Activated CD4-positive, alpha-beta T cell treated with anti-CD3 and anti-CD28 coated beads, Interleukin-2, amount 50 U/mL, for 24 hours (primary cell): Measurements from ENCODE around the gene ZNF358.

Experiments
- DNase-seq, 2 donors: peaks; one replicate each; pipeline ENCODE4 v3.0.0-alpha.2; 2020; ENCODE audit warnings: low read depth in 1 of 2, low spot score in 1 of 2

Gene ZNF358

DNA sequence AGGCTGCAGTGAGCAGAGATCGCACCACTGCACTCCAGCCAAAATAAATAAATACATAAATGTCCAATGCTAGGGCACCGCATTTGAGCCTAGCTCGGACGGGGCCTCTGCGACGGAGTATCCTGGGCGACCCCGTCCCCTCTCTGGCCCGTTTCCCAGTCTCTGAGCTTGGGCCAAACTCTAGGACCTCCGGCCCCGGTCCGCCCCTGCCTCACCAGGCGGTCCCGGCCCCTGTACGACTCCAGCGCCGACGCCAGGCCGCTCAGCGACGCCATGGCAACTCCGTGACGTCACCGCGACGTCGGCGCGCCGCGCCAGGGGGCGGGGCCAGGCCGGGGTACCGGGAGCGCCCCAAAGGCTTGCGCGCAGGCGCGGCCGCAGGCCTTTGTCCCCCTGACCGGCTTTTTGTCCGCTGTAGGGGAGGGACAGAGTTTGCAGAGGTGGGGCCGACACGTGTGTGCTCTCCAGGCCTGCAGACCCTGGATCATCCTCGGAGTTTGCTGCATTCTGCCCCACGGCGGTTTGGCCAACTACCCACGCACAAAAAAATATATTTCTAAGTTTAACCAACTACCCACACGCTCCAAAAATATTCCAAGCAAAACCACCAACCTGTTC is 27.1 kb upstream of the ZNF358 start, which contains the start of gene PEX11G:
TSS of gene PEX11G (minus strand) at position 300 of the 618 bp plus-strand sequence. CDS start at position 275, 25 bp downstream.
- DNase-seq: peak; percentile 87

- DNase-seq: no peak
Observed at GRCh38 chr19:7489609-7490044, 26.3 kb upstream of the ZNF358 start.

- DNase-seq: no peak
Observed at GRCh38 chr19:7492142-7492541, 23.8 kb upstream of the ZNF358 start.

GRCh38 chr19:7492558-7492957 is 23.3 kb upstream of the ZNF358 start:
- no peak for DNase-seq

- no peak for DNase-seq
Observed at GRCh38 chr19:7494416-7495098, 21.3 kb upstream of the ZNF358 start.

DNA sequence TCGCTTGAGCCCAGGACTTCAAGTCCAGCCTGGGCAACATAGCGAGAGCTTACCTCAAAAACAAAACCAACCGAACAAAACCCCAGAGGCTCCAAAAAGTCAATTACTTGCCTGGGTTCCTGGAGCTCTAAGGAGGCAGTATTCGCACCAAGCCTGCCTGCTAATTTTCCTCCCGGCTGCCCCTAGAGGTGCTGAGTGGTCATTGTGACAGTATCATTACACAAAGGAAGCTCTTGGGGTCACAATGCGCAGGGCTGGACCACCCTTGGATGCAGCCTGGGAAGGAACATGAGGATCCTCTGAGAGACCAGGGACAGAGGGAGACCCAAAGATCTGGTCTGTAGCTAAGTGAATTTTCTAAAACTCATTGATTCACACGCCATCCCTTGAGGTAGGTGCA is 18.6 kb upstream of the ZNF358 start:
- DNase-seq: no peak

- DNase-seq: peak in 1 of 2 donors; percentile 34
Observed at GRCh38 chr19:7500811-7501450, 15.0 kb upstream of the ZNF358 start.

GRCh38 chr19:7502552-7502951 is 13.4 kb upstream of the ZNF358 start:
- DNase-seq: no peak

- no peak for DNase-seq
Observed at GRCh38 chr19:7504684-7505083, 11.2 kb upstream of the ZNF358 start.

DNA sequence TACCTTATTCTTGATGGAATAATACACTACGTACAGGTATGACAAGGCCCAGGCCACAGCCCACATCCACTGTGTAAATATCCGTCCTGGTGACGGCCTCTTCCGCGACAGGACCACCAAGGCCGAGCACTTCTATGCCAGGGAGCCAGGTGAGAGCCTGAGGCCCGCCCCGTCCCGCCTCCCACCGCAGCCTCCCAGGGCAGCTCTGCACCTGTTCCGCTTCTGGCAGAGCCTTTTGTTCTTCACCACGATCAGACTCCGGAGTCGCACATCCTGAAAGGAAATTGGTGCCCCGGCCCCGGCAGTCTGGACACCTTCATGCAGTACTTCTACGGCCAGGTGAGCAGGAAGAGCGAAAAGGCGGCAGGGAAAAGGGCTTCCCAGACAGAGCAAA is 10.6 kb upstream of the ZNF358 start:
- no peak for DNase-seq

DNA sequence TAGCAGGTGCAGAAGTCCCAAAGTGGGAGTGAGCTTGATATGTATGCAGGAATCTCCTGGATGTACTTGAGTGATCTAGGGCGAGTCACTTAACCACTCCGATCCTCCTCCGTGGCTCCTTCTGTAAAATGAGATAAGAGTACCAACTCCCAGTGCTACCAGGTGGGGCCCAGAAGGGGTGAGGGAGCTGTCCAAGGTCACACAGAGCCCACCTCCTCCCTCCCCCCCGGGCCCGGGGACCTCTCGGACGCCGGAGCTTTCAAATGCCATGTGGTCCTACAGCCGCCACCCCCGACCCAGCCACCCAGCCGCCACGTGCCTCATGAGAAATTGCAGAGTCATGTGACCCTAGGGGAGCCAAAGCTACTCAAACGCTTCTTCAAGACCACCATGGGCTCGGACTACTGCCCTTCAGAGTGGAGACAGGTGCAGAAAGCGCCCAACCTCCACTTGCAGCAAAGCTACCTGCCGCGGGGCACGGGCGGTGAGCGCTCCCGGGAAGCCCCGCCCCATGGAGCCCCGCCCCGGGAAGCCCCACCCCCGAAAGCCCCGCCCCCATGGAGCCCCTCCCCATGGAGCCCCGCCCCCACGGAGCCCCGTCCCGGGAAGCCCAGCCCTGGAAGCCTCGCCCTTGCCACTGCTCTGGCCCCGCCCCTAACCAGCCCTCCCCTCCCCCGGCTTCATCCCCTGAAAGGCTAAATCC is 10.1 kb upstream of the ZNF358 start:
- DNase-seq: no peak

DNA sequence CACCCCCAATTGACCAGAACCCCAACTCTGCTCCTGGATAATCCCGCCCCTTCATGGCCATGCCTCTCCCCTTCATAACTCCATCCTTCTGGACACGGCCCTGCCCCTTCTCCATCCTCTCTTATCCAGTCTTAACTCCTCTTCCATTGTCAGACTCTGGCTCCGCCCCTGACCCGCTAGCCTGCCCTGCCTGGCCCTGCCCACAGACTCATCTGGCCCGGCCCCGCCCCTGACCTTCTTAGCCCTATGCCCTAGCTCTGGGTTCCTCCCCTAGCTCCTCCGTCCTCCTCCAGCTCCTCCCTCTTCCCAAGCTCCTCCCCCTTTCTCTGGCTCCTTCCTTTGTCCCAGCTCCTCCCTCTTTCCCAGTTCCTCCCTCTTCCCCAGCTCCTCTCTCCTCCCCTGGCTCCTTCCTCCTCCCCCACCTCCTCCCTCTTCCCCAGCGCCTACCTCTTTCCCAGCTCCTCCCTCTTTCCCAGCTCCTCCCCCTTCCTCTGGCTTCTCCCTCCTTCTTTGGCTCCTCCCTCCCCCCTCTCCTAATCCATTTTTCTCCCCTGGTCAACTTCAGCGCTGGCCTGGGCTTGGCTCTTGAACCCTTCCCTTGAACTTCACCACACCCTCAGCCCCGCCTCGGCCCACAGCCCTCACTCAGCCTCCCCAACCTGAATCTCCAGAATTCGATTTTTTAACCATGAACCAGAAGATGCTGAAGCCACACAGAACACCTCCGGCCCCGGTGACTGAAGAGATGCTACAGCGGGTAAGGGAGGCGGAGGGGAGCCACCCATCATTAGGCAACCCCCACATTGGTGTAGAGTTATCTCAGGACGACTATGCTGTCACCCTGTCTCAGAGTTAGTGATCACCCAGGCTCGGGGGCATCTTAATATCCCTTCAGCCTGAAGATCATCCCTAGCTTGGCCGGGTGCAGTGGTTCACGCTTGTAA is 9.2 kb upstream of the ZNF358 start:
- no peak for DNase-seq

- no peak for DNase-seq
Observed at GRCh38 chr19:7507884-7508283, 8.0 kb upstream of the ZNF358 start.

DNA sequence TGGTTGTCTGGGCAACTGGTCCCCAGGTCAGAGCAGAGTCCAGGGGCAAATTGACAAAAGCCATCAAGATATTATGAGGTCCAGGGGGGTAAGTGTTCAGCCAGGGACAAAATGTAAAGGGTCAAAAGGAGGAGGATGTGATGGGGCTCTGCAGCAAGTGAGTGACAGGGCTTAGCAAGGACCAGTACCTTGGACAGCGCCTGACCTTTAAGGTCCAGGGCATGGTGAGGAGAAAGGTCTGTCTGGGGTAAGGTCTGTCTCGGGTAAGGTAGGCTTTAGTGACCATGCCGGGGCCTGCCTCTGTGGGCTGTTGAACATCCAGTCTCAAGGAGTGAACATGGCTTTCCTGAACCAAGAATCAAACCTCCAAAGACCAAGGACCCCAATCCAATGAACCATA is 6.3 kb upstream of the ZNF358 start:
- no peak for DNase-seq

DNA sequence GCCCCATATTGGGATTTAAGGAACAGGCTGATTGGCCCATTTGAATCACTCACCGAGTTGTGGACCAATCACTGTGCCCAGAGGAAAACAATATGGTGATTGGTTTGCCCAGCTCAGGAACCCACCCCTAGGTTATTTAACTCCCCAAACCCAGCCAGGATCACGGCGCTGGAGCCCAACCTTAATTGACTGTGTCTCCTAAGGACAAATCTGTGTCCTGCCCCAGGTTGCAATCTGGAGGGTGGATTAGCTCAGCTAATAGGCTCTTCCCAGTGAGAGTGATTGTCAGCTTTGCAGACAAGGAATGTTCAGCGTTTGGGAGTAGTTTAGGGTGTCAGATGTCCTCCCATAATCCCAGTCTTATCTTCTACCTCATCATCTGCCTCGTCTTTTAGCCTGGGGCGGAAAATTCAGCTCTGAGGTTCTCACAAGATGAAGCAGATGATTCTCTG is 3.5 kb upstream of the ZNF358 start:
- DNase-seq: no peak

- DNase-seq: no peak
Observed at GRCh38 chr19:7513809-7514642, 1.9 kb upstream of the ZNF358 start.

- no peak for DNase-seq
Observed at GRCh38 chr19:7515110-7515644, 726 bp upstream of the ZNF358 start.

- no peak for DNase-seq
Observed at GRCh38 chr19:7516333-7516732, 430 bp downstream of the ZNF358 start.

DNA sequence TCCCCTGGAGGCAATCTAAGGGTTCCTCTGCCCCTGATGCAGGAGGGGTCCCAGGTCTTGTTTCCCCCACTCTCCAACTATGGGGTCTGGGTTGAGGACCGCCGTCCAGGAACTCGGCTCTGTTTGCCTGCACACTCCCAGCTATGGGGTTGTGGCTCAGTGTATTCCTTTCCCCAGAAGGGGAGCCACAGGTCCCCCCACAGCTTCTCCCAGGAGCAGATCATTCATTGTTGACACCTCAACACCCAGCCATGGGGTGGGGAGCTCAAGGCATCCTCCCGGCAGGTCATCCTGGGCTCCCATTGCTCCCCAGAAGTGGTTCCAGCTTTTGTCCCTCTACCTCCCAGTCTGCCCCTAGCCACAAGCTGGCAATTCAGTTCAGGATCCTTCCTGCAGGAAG is 975 bp downstream of the ZNF358 start:
- no peak for DNase-seq
